ENCODE measurements around the gene COLEC11. TPM values are rescaled to one million over a fixed set of nuclear protein-coding genes. Genes with fewer than 3 reads are reported as not detected.

Gene COLEC11
- total RNA-seq, 1 experiment from 2014 or later: not detected

- H3K4me3 Mint-ChIP-seq (ENCODE audit: low read depth, unreplicated experiment): no peak overlapping the region
- peaks cover 47% of the 10 kb centered on the region for H3K27me3 Mint-ChIP-seq (ENCODE audit: unreplicated experiment)
- no peak overlapping the region for H3K27ac Mint-ChIP-seq (ENCODE audit: unreplicated experiment)
- intact Hi-C loops (cut with micrococcal nuclease; ENCODE audit: unreplicated experiment): no loop called here
- H3K4me1 Mint-ChIP-seq (ENCODE audit: low read depth, unreplicated experiment): no peaks in the 10 kb centered on the region
- no peak for DNase-seq
- no peaks in the 10 kb centered on the region for H3K36me3 Mint-ChIP-seq (ENCODE audit: insufficient read depth, unreplicated experiment)
- CTCF ChIA-PET: no interaction called here
- H3K9me3 Mint-ChIP-seq (ENCODE audit: low read depth, unreplicated experiment): no peaks in the 10 kb centered on the region
- TF ChIP-seq CTCF (IDR thresholded peaks at IDR 0.05; ENCODE audit: unreplicated experiment): no peak
- BruUV-seq (replicated peaks): no TSS peak
Observed at GRCh38 chr2:3626812-3627499, 32.0 kb downstream of the COLEC11 start.

- no TSS peak for BruUV-seq (replicated peaks)
- no peak overlapping the region for H3K27ac Mint-ChIP-seq (ENCODE audit: unreplicated experiment)
- H3K4me1 Mint-ChIP-seq (ENCODE audit: low read depth, unreplicated experiment): no peaks in the 10 kb centered on the region
- no peak overlapping the region for H3K4me3 Mint-ChIP-seq (ENCODE audit: low read depth, unreplicated experiment)
- DNase-seq: no peak
- no peaks in the 10 kb centered on the region for H3K9me3 Mint-ChIP-seq (ENCODE audit: low read depth, unreplicated experiment)
- TF ChIP-seq CTCF (IDR thresholded peaks at IDR 0.05; ENCODE audit: unreplicated experiment): no peak
- intact Hi-C loops (cut with micrococcal nuclease; ENCODE audit: unreplicated experiment): no loop called here
- CTCF ChIA-PET: no interaction called here
- no peaks in the 10 kb centered on the region for H3K36me3 Mint-ChIP-seq (ENCODE audit: insufficient read depth, unreplicated experiment)
- peaks cover 53% of the 10 kb centered on the region for H3K27me3 Mint-ChIP-seq (ENCODE audit: unreplicated experiment)
Observed at GRCh38 chr2:3627500-3628100, 32.7 kb downstream of the COLEC11 start.

GRCh38 chr2:3628241-3628679, 33.3 kb downstream of the COLEC11 start:
- H3K4me3 Mint-ChIP-seq (ENCODE audit: low read depth, unreplicated experiment): no peak overlapping the region
- no peaks in the 10 kb centered on the region for H3K36me3 Mint-ChIP-seq (ENCODE audit: insufficient read depth, unreplicated experiment)
- no peak overlapping the region for H3K27ac Mint-ChIP-seq (ENCODE audit: unreplicated experiment)
- TF ChIP-seq CTCF (IDR thresholded peaks at IDR 0.05; ENCODE audit: unreplicated experiment): no peak
- no peaks in the 10 kb centered on the region for H3K9me3 Mint-ChIP-seq (ENCODE audit: low read depth, unreplicated experiment)
- peaks cover 60% of the 10 kb centered on the region for H3K27me3 Mint-ChIP-seq (ENCODE audit: unreplicated experiment)
- intact Hi-C loops (cut with micrococcal nuclease; ENCODE audit: unreplicated experiment): no loop called here
- no peaks in the 10 kb centered on the region for H3K4me1 Mint-ChIP-seq (ENCODE audit: low read depth, unreplicated experiment)
- DNase-seq: no peak
- CTCF ChIA-PET: no interaction called here
- BruUV-seq (replicated peaks): no TSS peak

- no peak overlapping the region for H3K27ac Mint-ChIP-seq (ENCODE audit: unreplicated experiment)
- no peak for TF ChIP-seq CTCF (IDR thresholded peaks at IDR 0.05; ENCODE audit: unreplicated experiment)
- H3K27me3 Mint-ChIP-seq (ENCODE audit: unreplicated experiment): peaks cover 65% of the 10 kb centered on the region
- H3K9me3 Mint-ChIP-seq (ENCODE audit: low read depth, unreplicated experiment): no peaks in the 10 kb centered on the region
- no peaks in the 10 kb centered on the region for H3K36me3 Mint-ChIP-seq (ENCODE audit: insufficient read depth, unreplicated experiment)
- H3K4me3 Mint-ChIP-seq (ENCODE audit: low read depth, unreplicated experiment): no peak overlapping the region
- intact Hi-C loops (cut with micrococcal nuclease; ENCODE audit: unreplicated experiment): no loop called here
- no peaks in the 10 kb centered on the region for H3K4me1 Mint-ChIP-seq (ENCODE audit: low read depth, unreplicated experiment)
- BruUV-seq (replicated peaks): no TSS peak
- no peak for DNase-seq
- CTCF ChIA-PET: no interaction called here
Observed at GRCh38 chr2:3628800-3629199, 33.9 kb downstream of the COLEC11 start.
